Measurements from ENCODE around the gene FAM161A.

- TF ChIP-seq, protein P1, sequence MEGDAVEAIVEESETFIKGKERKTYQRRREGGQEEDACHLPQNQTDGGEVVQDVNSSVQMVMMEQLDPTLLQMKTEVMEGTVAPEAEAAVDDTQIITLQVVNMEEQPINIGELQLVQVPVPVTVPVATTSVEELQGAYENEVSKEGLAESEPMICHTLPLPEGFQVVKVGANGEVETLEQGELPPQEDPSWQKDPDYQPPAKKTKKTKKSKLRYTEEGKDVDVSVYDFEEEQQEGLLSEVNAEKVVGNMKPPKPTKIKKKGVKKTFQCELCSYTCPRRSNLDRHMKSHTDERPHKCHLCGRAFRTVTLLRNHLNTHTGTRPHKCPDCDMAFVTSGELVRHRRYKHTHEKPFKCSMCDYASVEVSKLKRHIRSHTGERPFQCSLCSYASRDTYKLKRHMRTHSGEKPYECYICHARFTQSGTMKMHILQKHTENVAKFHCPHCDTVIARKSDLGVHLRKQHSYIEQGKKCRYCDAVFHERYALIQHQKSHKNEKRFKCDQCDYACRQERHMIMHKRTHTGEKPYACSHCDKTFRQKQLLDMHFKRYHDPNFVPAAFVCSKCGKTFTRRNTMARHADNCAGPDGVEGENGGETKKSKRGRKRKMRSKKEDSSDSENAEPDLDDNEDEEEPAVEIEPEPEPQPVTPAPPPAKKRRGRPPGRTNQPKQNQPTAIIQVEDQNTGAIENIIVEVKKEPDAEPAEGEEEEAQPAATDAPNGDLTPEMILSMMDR (IDR thresholded peaks at IDR 0.05) = no peak
- no peak for TF ChIP-seq POLR2AphosphoS5 (IDR thresholded peaks at IDR 0.05)
- no peak for TF ChIP-seq EP300 (IDR thresholded peaks at IDR 0.05)
Observed at GRCh38 chr2:61832183-61832841, 21.5 kb downstream of the FAM161A start.

Measured in gastroesophageal sphincter (tissue), 3 donors.